Activated naive CD4-positive, alpha-beta T cell treated with anti-CD3 and anti-CD28 coated beads for 36 hours (primary cell): Measurements from ENCODE around the gene SDK2. TPM values are rescaled to one million over a fixed set of nuclear protein-coding genes. Genes with fewer than 3 reads are reported as not detected.
A peak's percentile ranks its signal among the peaks of the same experiment; 100 is the strongest.
"Not testable (repeated sequence)": the region's sequence is repeated elsewhere in the genome, so short reads cannot be mapped to it uniquely, and the experiment has no call there.

Experiments used
- CTCF ChIA-PET: fragments of 350-600 bp; sonication (Branson Sonifier 250); formaldehyde crosslinking; loops from one replicate; lab custom pipeline; 2021; ENCODE audit warnings: antibody characterized with exemption; lab: Charles Lee
- DNase-seq: peaks from one replicate; pipeline ENCODE4 v3.0.0-alpha.2; 2020
- H3K27ac Mint-ChIP-seq: one replicate; pipeline ENCODE4 v1.8.0; 2021; ENCODE audit warnings: mild to moderate bottlenecking, mixed read lengths
- H3K27me3 Mint-ChIP-seq: one replicate; pipeline ENCODE4 v1.8.0; 2021; ENCODE audit warnings: low read depth, mixed read lengths
- H3K36me3 Mint-ChIP-seq: one replicate; pipeline ENCODE4 v1.8.0; 2021; ENCODE audit warnings: low read depth, mixed read lengths
- H3K4me1 Mint-ChIP-seq: one replicate; pipeline ENCODE4 v1.8.0; 2021; ENCODE audit warnings: low read depth, mixed read lengths
- H3K4me3 Mint-ChIP-seq: one replicate; pipeline ENCODE4 v1.8.0; 2021; ENCODE audit warnings: mild to moderate bottlenecking, moderate library complexity, mixed read lengths
- H3K9me3 Mint-ChIP-seq: one replicate; pipeline ENCODE4 v1.8.0; 2021; ENCODE audit warnings: mixed read lengths
- intact Hi-C: fragments of 100-400 bp; cut with micrococcal nuclease; formaldehyde crosslinking; loops from one replicate; pipeline ENCODE4 v1.15.1; 2023
- total RNA-seq, 2 experiments: library from RNA; stranded (reverse); gene quantifications; one replicate each; pipeline ENCODE4 v1.2.3, GENCODE V29; 2021

SDK2 gene
- total RNA-seq, 2 experiments from 2014 or later: 0.27 to 0.50 TPM

DNA sequence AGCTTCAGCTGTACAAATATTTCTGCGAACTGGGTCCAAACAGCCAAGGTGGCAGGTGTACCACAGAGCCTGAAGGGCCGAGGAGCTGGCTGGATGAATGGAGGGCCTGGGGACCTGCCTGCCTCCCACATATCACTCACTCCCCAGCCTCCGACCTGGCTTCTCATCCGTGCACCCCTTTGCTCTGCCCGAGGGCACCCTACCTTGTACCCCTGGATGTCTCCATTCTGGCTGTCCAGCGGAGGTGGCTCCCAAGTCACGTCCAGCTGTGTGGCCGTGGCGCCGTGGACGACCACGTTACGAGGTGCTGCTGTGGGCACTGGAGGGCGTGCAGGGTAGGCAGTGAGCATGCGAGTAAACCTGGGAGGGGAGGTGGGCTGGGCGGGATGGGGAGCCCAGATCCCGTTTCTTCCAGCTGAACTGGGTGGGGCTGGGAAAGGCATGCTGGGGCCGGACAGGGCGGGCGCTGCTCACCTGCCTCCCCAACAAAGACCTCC lies 265.2 kb downstream of the SDK2 start:
- H3K9me3 Mint-ChIP-seq: no peaks in the 10 kb centered on the region
- CTCF ChIA-PET: interaction anchor here (0.6 to 1.9 kb wide), 2 partner anchors 9 to 77 kb away, joined by 3 to 9 read pairs; no protein-coding TSS in a partner anchor
- intact Hi-C loops: no loop called here
- no peak overlapping the region for H3K27ac Mint-ChIP-seq
- H3K36me3 Mint-ChIP-seq: no peaks in the 10 kb centered on the region
- H3K4me3 Mint-ChIP-seq: no peak overlapping the region
- no peaks in the 10 kb centered on the region for H3K4me1 Mint-ChIP-seq
- H3K27me3 Mint-ChIP-seq: no peaks in the 10 kb centered on the region
- DNase-seq: no peak

DNA sequence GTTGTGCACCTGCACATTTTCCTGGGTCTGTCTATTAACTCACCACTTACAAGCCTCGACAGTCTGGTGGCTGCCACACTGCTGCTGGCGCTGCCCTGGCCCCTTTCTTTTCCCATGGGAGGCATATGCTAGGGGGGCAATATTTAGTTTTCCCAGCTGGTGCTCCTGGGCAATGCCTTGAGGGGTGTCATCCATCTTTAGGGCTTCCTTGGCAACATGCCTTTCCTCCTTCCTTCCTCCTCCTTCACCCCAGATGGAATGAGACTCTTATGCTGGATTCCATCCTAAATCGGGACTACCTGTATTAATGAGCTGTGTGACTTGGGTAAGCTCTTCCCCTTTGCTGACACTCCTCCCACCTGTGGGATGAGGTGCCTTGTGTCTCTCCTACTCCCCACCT lies 267.6 kb downstream of the SDK2 start:
- H3K4me3 Mint-ChIP-seq: no peak overlapping the region
- intact Hi-C loops: no loop called here
- no peaks in the 10 kb centered on the region for H3K9me3 Mint-ChIP-seq
- no peaks in the 10 kb centered on the region for H3K4me1 Mint-ChIP-seq
- no peak for DNase-seq
- H3K36me3 Mint-ChIP-seq: no peaks in the 10 kb centered on the region
- no peak overlapping the region for H3K27ac Mint-ChIP-seq
- CTCF ChIA-PET: no interaction called here
- no peaks in the 10 kb centered on the region for H3K27me3 Mint-ChIP-seq

DNA sequence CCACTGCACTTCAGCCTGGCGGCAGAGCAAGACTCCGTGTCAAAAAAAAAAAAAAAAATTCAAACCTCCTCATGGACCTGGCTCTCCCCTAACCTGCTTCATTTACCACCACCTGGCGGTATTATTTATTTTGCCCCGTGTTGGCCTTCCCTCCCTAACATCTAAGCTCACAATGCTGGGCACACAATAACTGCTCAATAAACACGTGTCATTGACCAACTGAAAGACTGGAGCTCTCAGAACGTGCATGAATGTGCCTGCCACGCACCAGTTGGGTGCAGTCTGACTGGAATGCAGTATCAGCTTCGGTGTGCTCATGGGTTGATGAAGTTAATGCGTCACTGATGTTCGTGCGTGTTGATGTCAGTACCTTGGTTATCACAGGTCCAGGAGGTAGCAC lies 268.1 kb downstream of the SDK2 start:
- CTCF ChIA-PET: no interaction called here

DNA sequence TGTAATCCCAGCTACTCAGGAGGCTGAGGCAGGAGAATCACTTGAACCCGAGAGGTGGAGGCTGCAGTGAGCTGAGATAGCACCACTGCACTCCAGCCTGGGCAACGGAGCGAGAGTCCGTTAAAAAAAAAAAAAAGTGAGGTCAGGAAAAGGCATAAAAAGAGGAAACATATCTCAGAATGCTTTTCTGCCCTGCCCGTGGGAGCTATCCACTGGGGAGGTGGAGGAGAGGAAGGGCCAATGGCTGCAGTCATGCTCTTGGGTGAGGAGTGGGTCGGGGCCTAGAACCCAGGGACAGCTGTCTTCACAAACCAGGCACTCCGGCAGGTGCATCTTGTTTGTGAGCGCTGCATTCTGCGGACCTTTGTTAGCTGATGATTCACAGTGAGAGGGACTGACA lies 272.4 kb downstream of the SDK2 start:
- Mint-ChIP-seq H3K4me1 (no peaks in the 10 kb centered on the region), H3K36me3 (no peaks in the 10 kb centered on the region), H3K27ac (no peak overlapping the region), H3K27me3 (peaks cover 4% of the 10 kb centered on the region), H3K9me3 (no peaks in the 10 kb centered on the region), H3K4me3 (no peak overlapping the region)
- intact Hi-C loops: loop anchor here (5.0 kb wide), 1 partner anchor 385 kb away; no protein-coding TSS in a partner anchor
- DNase-seq: no peak
- CTCF ChIA-PET: interaction anchor here (0.6 to 4.8 kb wide), 6 partner anchors 68 to 811 kb away, joined by 3 to 85 read pairs (median 14); no protein-coding TSS in a partner anchor

More for the DNA sequence above, 268.1 kb downstream of the SDK2 start:
- no peaks in the 10 kb centered on the region for H3K9me3 Mint-ChIP-seq
- DNase-seq: no peak
- no peaks in the 10 kb centered on the region for H3K4me1 Mint-ChIP-seq
- intact Hi-C loops: no loop called here
- H3K27ac Mint-ChIP-seq: no peak overlapping the region
- peaks cover 3% of the 10 kb centered on the region for H3K27me3 Mint-ChIP-seq
- no peak overlapping the region for H3K4me3 Mint-ChIP-seq
- H3K36me3 Mint-ChIP-seq: no peaks in the 10 kb centered on the region

DNA sequence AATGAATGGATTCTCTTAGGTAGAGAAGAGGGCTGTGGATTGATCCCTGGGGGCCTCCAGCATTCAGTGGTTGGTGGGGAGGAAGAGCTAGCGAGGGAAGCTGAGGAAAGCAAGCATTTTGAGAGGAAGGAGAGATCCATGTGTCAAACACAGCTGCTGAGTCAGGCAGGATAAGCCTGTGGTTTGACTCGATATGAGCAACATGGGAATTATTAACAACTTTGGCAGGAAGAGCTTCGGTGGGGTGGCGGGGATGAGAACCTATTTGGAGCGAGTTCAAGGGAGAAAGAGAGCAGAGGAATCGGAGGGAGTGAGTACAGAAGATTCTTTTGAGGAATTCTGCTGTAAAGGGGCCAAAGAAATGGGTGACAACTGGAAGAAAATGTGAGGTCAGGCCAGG lies 273.0 kb downstream of the SDK2 start:
- peaks cover 4% of the 10 kb centered on the region for H3K27me3 Mint-ChIP-seq
- DNase-seq: no peak
- no peak overlapping the region for H3K27ac Mint-ChIP-seq
- no peaks in the 10 kb centered on the region for H3K36me3 Mint-ChIP-seq
- CTCF ChIA-PET: interaction anchor here (0.6 to 4.8 kb wide), 5 partner anchors 67 to 814 kb away, joined by 3 to 85 read pairs (median 25); no protein-coding TSS in a partner anchor
- no peaks in the 10 kb centered on the region for H3K9me3 Mint-ChIP-seq
- H3K4me3 Mint-ChIP-seq: no peak overlapping the region
- intact Hi-C loops: loop anchor here (5.0 kb wide), 1 partner anchor 384 kb away; no protein-coding TSS in a partner anchor
- H3K4me1 Mint-ChIP-seq: no peaks in the 10 kb centered on the region

DNA sequence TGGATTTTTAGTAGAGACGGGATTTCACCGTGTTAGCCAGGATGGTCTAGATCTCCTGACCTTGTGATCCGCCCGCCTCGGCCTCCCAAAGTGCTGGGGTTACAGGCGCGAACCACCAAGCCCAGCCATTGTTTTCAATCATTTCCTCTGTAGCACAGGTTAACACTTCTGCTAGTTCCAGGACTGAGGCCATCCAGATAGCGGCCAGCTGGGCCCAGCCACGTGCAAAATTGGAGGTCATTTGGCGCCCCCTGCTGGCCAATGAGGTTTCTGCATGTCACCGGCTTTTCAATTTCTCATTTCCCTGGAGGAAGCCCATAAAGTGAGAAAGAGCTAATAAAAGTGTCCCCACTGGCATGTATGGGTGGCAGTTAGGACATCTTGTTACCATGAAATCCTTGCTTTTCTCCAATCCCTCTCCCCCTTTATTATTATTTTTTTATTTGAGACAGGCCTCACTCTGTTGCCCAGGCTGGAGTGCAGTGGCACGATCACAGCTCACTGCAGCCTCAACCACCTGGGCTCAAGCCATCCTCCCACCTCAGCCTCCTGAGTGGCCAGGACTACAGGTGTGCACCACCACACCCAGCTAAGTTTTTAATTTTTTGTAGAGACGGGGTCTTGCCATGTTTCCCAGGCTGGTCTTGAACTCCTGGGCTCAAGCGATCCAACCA lies 274.3 kb downstream of the SDK2 start:
- not testable (repeated sequence) for H3K27me3 Mint-ChIP-seq, H3K4me3 Mint-ChIP-seq, H3K27ac Mint-ChIP-seq, H3K36me3 Mint-ChIP-seq, H3K4me1 Mint-ChIP-seq, H3K9me3 Mint-ChIP-seq
- intact Hi-C loops: loop anchor here (1.0 to 5.0 kb wide), 5 partner anchors 114 to 810 kb away; no protein-coding TSS in a partner anchor
- peak; percentile 86 for DNase-seq
- CTCF ChIA-PET: interaction anchor here (0.5 to 4.8 kb wide), 41 partner anchors 8 to 813 kb away, joined by 3 to 85 read pairs (median 4); partner anchors contain the start of genes CDC42EP4 and SSTR2

DNA sequence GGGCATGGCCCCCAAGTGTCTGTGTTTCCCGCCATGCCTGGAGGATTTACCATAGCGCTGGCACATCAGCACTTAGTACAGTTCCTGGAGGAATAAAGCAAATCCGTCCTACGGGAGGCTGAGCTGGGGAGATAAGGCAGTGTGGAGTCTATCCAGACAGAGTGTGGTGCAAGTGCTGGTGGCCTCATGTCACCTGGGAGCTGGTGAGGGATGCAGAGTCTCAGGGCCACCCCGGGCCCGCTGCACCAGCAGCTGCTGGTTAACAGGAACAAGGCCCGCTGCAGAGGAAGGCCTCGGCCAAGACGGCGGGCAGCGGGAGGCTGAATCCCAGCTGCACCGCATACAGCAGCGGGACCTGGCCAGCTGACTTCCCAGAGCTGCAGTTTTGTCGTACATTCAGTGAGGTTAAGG lies 275.1 kb downstream of the SDK2 start:
- DNase-seq: no peak
- no peak overlapping the region for H3K4me3 Mint-ChIP-seq

DNA sequence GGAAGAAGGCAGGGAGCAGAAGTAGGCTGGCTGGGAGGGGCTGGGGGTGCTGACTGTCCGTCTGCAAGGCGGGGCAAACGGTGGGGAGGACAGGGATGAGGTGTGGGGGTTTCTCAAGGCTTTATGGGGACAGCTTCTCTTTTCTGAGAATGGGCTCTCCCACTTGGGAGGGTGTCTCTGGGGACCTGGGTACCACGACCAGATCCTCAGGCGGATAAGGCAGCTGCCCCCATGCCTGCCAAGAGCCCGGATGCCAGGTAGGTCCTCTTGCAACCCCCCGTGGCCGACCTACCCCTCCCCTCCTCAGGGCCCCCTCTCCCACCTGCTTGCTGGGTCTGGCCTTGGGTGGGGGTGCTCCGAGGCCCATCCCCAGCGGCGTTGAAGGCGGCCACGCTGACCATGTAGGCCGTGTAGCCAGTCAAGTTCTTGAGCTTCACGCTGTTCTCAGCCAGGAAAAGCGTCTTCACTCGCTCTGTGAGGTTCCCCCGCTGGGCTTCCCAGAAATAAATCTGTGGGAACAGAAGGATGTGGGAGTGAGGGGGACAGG lies 276.1 kb downstream of the SDK2 start:
- Mint-ChIP-seq H3K9me3 (no peaks in the 10 kb centered on the region), H3K27ac (no peak overlapping the region), H3K4me3 (no peak overlapping the region), H3K36me3 (no peaks in the 10 kb centered on the region), H3K27me3 (peaks cover 4% of the 10 kb centered on the region), H3K4me1 (no peaks in the 10 kb centered on the region)
- intact Hi-C loops: no loop called here
- DNase-seq: no peak
- CTCF ChIA-PET: interaction anchor here (0.6 to 4.8 kb wide), 5 partner anchors 45 to 812 kb away, joined by 3 to 85 read pairs (median 4); no protein-coding TSS in a partner anchor

More for the DNA sequence above, 275.1 kb downstream of the SDK2 start:
- no peaks in the 10 kb centered on the region for H3K36me3 Mint-ChIP-seq
- intact Hi-C loops: no loop called here
- peaks cover 4% of the 10 kb centered on the region for H3K27me3 Mint-ChIP-seq
- CTCF ChIA-PET: interaction anchor here (1.4 to 4.8 kb wide), 10 partner anchors 9 to 813 kb away, joined by 3 to 85 read pairs (median 8); partner anchors contain the start of gene SSTR2
- no peak overlapping the region for H3K27ac Mint-ChIP-seq
- no peaks in the 10 kb centered on the region for H3K4me1 Mint-ChIP-seq
- no peaks in the 10 kb centered on the region for H3K9me3 Mint-ChIP-seq

DNA sequence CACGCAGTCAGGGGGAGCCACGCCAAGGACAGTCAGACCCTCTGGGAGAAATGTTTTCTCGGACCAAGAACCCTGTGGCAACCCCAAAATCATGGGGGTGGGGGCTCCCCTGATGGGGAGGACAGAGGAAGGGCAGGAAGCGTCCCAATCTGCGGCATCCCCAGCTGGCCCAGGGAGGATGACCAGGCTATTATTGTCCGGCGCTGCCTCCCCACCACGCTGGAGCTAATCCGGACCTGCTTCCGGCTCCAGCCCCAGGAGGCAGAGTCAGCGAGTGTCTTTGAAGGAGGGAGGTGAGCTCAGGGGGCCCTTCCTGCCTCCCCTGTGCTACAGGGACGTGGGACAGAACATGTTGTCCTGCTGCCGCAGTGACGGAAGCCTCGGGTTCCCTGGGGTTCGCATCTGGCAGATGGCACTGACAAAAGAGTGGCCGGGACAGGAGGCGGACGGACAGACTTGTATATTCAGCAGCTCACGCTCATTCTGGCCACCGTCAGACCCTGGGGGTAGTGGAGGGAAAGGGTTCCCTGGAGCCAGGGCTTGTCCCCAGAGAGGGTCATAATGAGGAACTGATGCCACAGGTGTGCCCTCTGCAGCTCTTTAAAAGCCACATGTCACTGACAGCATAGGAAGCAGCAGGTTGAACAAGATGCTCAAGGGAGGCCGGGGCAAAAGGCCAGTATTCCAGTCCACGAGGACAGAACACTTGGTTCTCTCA lies 278.2 kb downstream of the SDK2 start:
- Mint-ChIP-seq H3K27ac (no peak overlapping the region), H3K9me3 (no peaks in the 10 kb centered on the region), H3K27me3 (peaks cover under 1% of the 10 kb centered on the region), H3K4me3 (no peak overlapping the region), H3K4me1 (no peaks in the 10 kb centered on the region), H3K36me3 (no peaks in the 10 kb centered on the region)
- intact Hi-C loops: no loop called here
- no peak for DNase-seq
- CTCF ChIA-PET: interaction anchor here (0.6 to 1.6 kb wide), 5 partner anchors 55 to 640 kb away, joined by 3 to 8 read pairs (median 3); partner anchors contain the start of gene CDC42EP4

DNA sequence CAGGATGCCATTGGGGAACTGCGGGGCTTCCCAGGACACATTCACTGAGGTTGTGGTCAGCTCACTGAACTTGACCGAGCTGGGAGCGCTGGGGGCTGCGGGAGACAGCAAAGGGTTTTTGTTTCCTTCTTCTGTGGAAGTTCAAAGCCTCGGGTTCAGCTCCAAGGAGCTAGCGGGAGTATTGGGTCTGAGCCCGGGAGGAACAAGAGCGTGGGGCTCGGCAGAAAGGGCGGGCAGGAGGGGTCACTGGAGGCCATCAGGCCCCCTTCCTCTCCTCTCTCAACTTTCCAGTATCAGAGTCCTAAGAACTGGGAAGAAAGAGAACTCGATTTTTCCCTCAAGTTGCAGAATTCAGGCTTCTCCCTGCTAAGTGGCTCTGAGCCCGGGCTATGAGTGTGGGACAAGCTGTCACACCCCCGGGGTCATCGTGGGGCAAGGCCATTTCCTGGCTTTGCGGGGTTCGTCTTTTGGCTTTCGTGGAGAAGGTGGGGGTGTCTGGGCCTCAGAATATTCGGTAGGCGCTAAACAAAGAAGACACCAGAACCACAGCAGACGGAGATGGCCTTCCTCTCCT lies 278.9 kb downstream of the SDK2 start:
- Mint-ChIP-seq H3K4me1 (no peaks in the 10 kb centered on the region), H3K4me3 (no peak overlapping the region), H3K27ac (no peak overlapping the region), H3K36me3 (no peaks in the 10 kb centered on the region), H3K27me3 (no peaks in the 10 kb centered on the region), H3K9me3 (no peaks in the 10 kb centered on the region)
- CTCF ChIA-PET: interaction anchor here (0.6 to 2.4 kb wide), 4 partner anchors 87 to 640 kb away, joined by 3 to 7 read pairs (median 4); no protein-coding TSS in a partner anchor
- intact Hi-C loops: no loop called here
- DNase-seq: no peak

DNA sequence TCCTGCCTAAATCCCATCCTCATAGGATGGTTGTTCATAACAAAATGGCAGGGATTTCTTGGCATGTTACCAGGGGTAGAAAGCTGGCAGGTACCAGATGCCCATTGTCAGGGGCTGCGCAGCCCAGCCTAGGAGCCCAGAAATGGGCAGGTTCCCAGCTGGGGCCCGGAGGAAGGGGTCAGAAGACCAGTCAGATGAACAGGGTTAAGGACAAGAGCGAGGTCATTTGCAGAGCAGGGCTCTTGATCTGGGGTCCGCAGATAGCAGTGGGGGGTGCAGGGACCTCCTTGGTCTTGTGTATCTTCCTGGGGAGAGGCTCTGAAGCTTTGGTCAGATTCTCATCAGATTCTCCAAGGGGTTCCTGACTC lies 280.1 kb downstream of the SDK2 start:
- DNase-seq: no peak
- CTCF ChIA-PET: interaction anchor here (2.4 kb wide), 1 partner anchor 109 kb away, joined by 7 read pairs; no protein-coding TSS in a partner anchor
- Mint-ChIP-seq H3K9me3 (no peaks in the 10 kb centered on the region), H3K27me3 (no peaks in the 10 kb centered on the region), H3K36me3 (no peaks in the 10 kb centered on the region), H3K27ac (no peak overlapping the region), H3K4me3 (no peak overlapping the region), H3K4me1 (no peaks in the 10 kb centered on the region)
- intact Hi-C loops: no loop called here
